ENCODE results near the gene C1orf159.

DNA sequence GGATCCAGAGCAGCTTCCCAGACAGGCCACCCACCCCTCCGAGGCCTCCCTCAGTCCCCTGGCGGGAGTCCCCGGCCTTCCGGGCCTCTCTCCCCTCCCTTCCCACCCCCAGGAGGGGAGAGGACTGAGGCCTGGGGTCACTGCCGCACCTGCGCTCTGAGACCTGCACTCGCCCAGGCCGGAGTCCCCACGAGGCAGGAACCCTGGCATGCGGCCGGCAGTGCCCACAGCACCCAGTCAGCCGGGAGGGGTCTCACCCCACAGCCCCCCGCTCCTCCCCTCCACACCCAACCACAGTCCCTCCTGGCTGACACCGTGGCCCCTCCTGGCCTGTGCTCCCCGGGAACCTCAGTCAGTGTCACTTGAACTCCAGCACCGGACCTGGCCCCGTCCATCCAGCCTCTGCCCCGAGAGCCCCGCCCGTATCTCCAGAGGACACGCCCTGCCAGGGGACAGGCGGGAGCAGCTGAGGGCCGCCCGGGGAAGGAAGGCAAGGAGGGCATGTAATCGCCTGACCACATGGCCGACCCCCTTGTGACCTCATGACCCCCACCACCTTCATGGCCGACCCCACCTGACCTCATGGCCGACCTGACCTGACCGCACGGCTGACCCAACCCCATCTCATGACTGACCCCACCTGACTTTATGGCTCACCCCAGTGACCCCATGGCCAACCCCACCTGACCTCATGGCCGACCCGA is 29.1 kb upstream of the C1orf159 start:
- TF ChIP-seq, protein P1, sequence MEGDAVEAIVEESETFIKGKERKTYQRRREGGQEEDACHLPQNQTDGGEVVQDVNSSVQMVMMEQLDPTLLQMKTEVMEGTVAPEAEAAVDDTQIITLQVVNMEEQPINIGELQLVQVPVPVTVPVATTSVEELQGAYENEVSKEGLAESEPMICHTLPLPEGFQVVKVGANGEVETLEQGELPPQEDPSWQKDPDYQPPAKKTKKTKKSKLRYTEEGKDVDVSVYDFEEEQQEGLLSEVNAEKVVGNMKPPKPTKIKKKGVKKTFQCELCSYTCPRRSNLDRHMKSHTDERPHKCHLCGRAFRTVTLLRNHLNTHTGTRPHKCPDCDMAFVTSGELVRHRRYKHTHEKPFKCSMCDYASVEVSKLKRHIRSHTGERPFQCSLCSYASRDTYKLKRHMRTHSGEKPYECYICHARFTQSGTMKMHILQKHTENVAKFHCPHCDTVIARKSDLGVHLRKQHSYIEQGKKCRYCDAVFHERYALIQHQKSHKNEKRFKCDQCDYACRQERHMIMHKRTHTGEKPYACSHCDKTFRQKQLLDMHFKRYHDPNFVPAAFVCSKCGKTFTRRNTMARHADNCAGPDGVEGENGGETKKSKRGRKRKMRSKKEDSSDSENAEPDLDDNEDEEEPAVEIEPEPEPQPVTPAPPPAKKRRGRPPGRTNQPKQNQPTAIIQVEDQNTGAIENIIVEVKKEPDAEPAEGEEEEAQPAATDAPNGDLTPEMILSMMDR (IDR thresholded peaks at IDR 0.05) = no peak
- TF ChIP-seq CHD4 (IDR thresholded peaks at IDR 0.05; ENCODE audit: borderline replicate concordance) = no peak
- no peak for TF ChIP-seq POLR2A (IDR thresholded peaks at IDR 0.05; ENCODE audit: low read length)
- no peak for TF ChIP-seq EP300 (IDR thresholded peaks at IDR 0.05)
- TF ChIP-seq, protein P2, sequence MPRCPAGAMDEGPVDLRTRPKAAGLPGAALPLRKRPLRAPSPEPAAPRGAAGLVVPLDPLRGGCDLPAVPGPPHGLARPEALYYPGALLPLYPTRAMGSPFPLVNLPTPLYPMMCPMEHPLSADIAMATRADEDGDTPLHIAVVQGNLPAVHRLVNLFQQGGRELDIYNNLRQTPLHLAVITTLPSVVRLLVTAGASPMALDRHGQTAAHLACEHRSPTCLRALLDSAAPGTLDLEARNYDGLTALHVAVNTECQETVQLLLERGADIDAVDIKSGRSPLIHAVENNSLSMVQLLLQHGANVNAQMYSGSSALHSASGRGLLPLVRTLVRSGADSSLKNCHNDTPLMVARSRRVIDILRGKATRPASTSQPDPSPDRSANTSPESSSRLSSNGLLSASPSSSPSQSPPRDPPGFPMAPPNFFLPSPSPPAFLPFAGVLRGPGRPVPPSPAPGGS (IDR thresholded peaks at IDR 0.05) = no peak
